Neural cell (in vitro differentiated cells): ENCODE data around the gene ACOT12. TPM values are rescaled to one million over a fixed set of nuclear protein-coding genes. Genes with fewer than 3 reads are reported as not detected.

Experiments
- H2AFZ ChIP-seq: fragments of 200-600, 300-800 bp; sonication (generic), shearing (Covaris generic); 2 replicates; pipeline ENCODE4 v1.6.0; 2014; ENCODE audit warnings: low read depth, mild to moderate bottlenecking, antibody characterized with exemption, low read length, moderate library complexity
- H3F3A ChIP-seq: fragments of 200-600 bp; shearing (Covaris generic); 2 replicates; pipeline ENCODE4 v1.6.1; 2016; ENCODE audit warnings: mild to moderate bottlenecking, moderate library complexity, mixed read lengths, antibody characterized with exemption, low read length; ENCODE audit not compliant: insufficient read depth, poor library complexity, severe bottlenecking
- H3K27ac ChIP-seq: fragments of 200-600, 300-800 bp; sonication (generic), shearing (Covaris generic); 2 replicates; pipeline ENCODE4 v1.5.1; 2014; ENCODE audit warnings: mild to moderate bottlenecking, low read length, moderate library complexity
- H3K27me3 ChIP-seq: fragments of 300-800, 200-600 bp; sonication (generic), shearing (Covaris generic); 2 replicates; pipeline ENCODE4 v1.6.0; 2014; ENCODE audit warnings: mild to moderate bottlenecking, low read depth, low read length, moderate library complexity; ENCODE audit not compliant: insufficient read depth
- H3K36me3 ChIP-seq: fragments of 300-800, 200-600 bp; sonication (generic), shearing (Covaris generic); 2 replicates; pipeline ENCODE4 v1.5.1; 2014; ENCODE audit warnings: mild to moderate bottlenecking, antibody characterized with exemption, low read length, moderate library complexity; ENCODE audit not compliant: insufficient read depth
- H3K4me2 ChIP-seq: fragments of 300-800, 200-600 bp; sonication (generic), shearing (Covaris generic); 2 replicates; pipeline ENCODE4 v1.6.0; 2014; ENCODE audit warnings: mild to moderate bottlenecking, low read length
- H3K4me3 ChIP-seq: fragments of 300-800, 200-600 bp; sonication (generic), shearing (Covaris generic); 2 replicates; pipeline ENCODE4 v1.5.1; 2014; ENCODE audit warnings: mild to moderate bottlenecking, low read length, moderate library complexity
- H3K79me2 ChIP-seq: fragments of 200-600 bp; shearing (Covaris generic); replicated peaks from 2 replicates; pipeline ENCODE4 v1.6.0; 2014; ENCODE audit warnings: mild to moderate bottlenecking, low read length, moderate library complexity; ENCODE audit not compliant: insufficient read depth
- H3K9ac ChIP-seq: fragments of 300-800, 200-600 bp; sonication (generic), shearing (Covaris generic); 2 replicates; pipeline ENCODE4 v1.6.1; 2016; ENCODE audit warnings: mild to moderate bottlenecking, low read length, mixed read lengths
- H3K9me2 ChIP-seq: fragments of 200-600 bp; shearing (Covaris generic); 2 replicates; pipeline ENCODE4 v1.6.1; 2016; ENCODE audit warnings: mild to moderate bottlenecking, low read length, mixed read lengths; ENCODE audit not compliant: insufficient read depth
- H3K9me3 ChIP-seq: fragments of 200-600, 300-800 bp; sonication (generic), shearing (Covaris generic); 2 replicates; pipeline ENCODE4 v1.6.1; 2016; ENCODE audit warnings: mild to moderate bottlenecking, mixed run types, low read length, moderate library complexity, mixed read lengths
- H4K20me1 ChIP-seq: fragments of 200-600 bp; shearing (Covaris generic); 2 replicates; pipeline ENCODE4 v1.6.1; 2016; ENCODE audit warnings: mild to moderate bottlenecking, mixed run types; ENCODE audit not compliant: insufficient read depth
- CTCF ChIP-seq: fragments of 450-650 bp; IDR thresholded peaks from 2 replicates; pipeline ENCODE4 v1.5.1; 2014; ENCODE audit warnings: antibody characterized with exemption, mild to moderate bottlenecking, moderate library complexity; ENCODE audit not compliant: poor library complexity, severe bottlenecking
- EP300 ChIP-seq: fragments of 450-650 bp; conservative IDR thresholded peaks from 2 replicates; pipeline ENCODE4 v1.6.1; 2014; ENCODE audit warnings: antibody characterized with exemption, mild to moderate bottlenecking, moderate library complexity; ENCODE audit not compliant: poor library complexity, severe bottlenecking
- EZH2 ChIP-seq: fragments of 200-600, 300-800 bp; shearing (Covaris generic), sonication (generic); IDR thresholded peaks from 2 replicates; pipeline ENCODE4 v1.6.1; 2014; ENCODE audit warnings: antibody characterized with exemption, low read length, borderline replicate concordance, mild to moderate bottlenecking; ENCODE audit not compliant: insufficient read depth, poor library complexity, severe bottlenecking
- MXI1 ChIP-seq: fragments of 450-650 bp; conservative IDR thresholded peaks from 2 replicates; pipeline ENCODE4 v1.6.1; 2014; ENCODE audit warnings: antibody characterized with exemption, mild to moderate bottlenecking; ENCODE audit not compliant: poor library complexity, severe bottlenecking
- POLR2AphosphoS5 ChIP-seq: IDR thresholded peaks from 2 replicates; pipeline ENCODE4 v1.6.1; 2012
- RAD21 ChIP-seq: fragments of 450-650 bp; conservative IDR thresholded peaks from 2 replicates; pipeline ENCODE4 v1.6.1; 2014; ENCODE audit warnings: antibody characterized with exemption, mild to moderate bottlenecking, moderate library complexity
- REST ChIP-seq: IDR thresholded peaks from 2 replicates; pipeline ENCODE4 v1.6.1; 2012; ENCODE audit warnings: borderline replicate concordance
- SMC3 ChIP-seq: fragments of 450-650 bp; conservative IDR thresholded peaks from 2 replicates; pipeline ENCODE4 v1.6.1; 2014; ENCODE audit warnings: antibody characterized with exemption, mild to moderate bottlenecking, moderate library complexity; ENCODE audit not compliant: poor library complexity
- TAF1 ChIP-seq: IDR thresholded peaks from 2 replicates; pipeline ENCODE4 v1.6.1; 2012; ENCODE audit warnings: low read depth
- polyA plus RNA-seq: library from polyadenylated mRNA; depleted of rRNA; stranded (reverse); fragments of >200 nt; gene quantifications from 2 replicates; pipeline ENCODE4 v1.2.3, GENCODE V29; 2014

ACOT12 gene
- polyA plus RNA-seq, 1 donor from 2014 or later, result 1.2 TPM

GRCh38 chr5:81389025-81389424 is 4.9 kb downstream of the ACOT12 start:
- Histone ChIP-seq H3F3A (no peaks in the 10 kb centered on the region), H4K20me1 (no peaks in the 10 kb centered on the region), H2AFZ (no peak overlapping the region), H3K27ac (no peak overlapping the region), H3K36me3 (no peaks in the 10 kb centered on the region), H3K4me2 (no peak overlapping the region), H3K9ac (no peak overlapping the region), H3K9me3 (no peaks in the 10 kb centered on the region), H3K9me2 (no peaks in the 10 kb centered on the region), H3K4me3 (no peak overlapping the region), H3K79me2 (no peaks in the 10 kb centered on the region), H3K27me3 (peaks cover 6% of the 10 kb centered on the region)
- no peak for TF ChIP-seq SMC3
- TF ChIP-seq EP300, result no peak
- TF ChIP-seq MXI1, result no peak
- no peak for TF ChIP-seq POLR2AphosphoS5
- TF ChIP-seq REST, result no peak
- TF ChIP-seq TAF1, result no peak
- TF ChIP-seq RAD21, result no peak
- no peak for TF ChIP-seq EZH2
- TF ChIP-seq CTCF, result no peak

GRCh38 chr5:81388169-81388568 is 5.8 kb downstream of the ACOT12 start:
- TF ChIP-seq REST (no peak), SMC3 (no peak), CTCF (no peak), POLR2AphosphoS5 (no peak), TAF1 (no peak), EP300 (no peak), EZH2 (no peak), MXI1 (no peak), RAD21 (no peak)
- no peak overlapping the region for H3K27ac ChIP-seq
- H3K4me2 ChIP-seq, result no peak overlapping the region
- H3K4me3 ChIP-seq, result no peak overlapping the region
- H3K79me2 ChIP-seq, result no peaks in the 10 kb centered on the region
- no peaks in the 10 kb centered on the region for H3F3A ChIP-seq
- H3K36me3 ChIP-seq, result no peaks in the 10 kb centered on the region
- peaks cover under 1% of the 10 kb centered on the region for H3K27me3 ChIP-seq
- H3K9me2 ChIP-seq, result no peaks in the 10 kb centered on the region
- no peaks in the 10 kb centered on the region for H4K20me1 ChIP-seq
- no peak overlapping the region for H2AFZ ChIP-seq
- no peaks in the 10 kb centered on the region for H3K9me3 ChIP-seq
- H3K9ac ChIP-seq, result no peak overlapping the region
